Activated B cell treated with CpG ODN at 0.5 μM for 24 hours (primary cell): ENCODE results near the gene NF1. TPM values are rescaled to one million over a fixed set of nuclear protein-coding genes. Genes with fewer than 3 reads are reported as not detected.
A peak's percentile ranks its signal among the peaks of the same experiment; 100 is the strongest.

Experiments
- ATAC-seq: fragments of 200-7000 bp; cut with Tn5 transposase; one replicate; pipeline ENCODE4 v1.10.0; 2021; ENCODE audit warnings: low read depth, mild to moderate bottlenecking, moderate library complexity
- CTCF ChIA-PET: fragments of 350-600 bp; sonication (Branson Sonifier 250); formaldehyde crosslinking; loops from one replicate; lab custom pipeline; 2021; ENCODE audit warnings: antibody characterized with exemption; lab: Charles Lee
- POLR2A ChIA-PET: fragments of 350-600 bp; sonication (Branson Sonifier 250); formaldehyde crosslinking; loops from one replicate; lab custom pipeline; 2021; ENCODE audit warnings: antibody characterized with exemption; lab: Charles Lee
- DNase-seq: peaks from one replicate; pipeline ENCODE4 v3.0.0; 2022
- H3K27ac Mint-ChIP-seq: one replicate; pipeline ENCODE4 v1.8.0; 2020; ENCODE audit warnings: mixed read lengths
- H3K27me3 Mint-ChIP-seq: one replicate; pipeline ENCODE4 v1.8.0; 2021; ENCODE audit warnings: mixed read lengths
- H3K36me3 Mint-ChIP-seq: one replicate; pipeline ENCODE4 v1.8.0; 2021; ENCODE audit warnings: low read depth, mixed read lengths
- H3K4me1 Mint-ChIP-seq: one replicate; pipeline ENCODE4 v1.8.0; 2021; ENCODE audit warnings: mixed read lengths
- H3K4me3 Mint-ChIP-seq: one replicate; pipeline ENCODE4 v1.8.0; 2020; ENCODE audit warnings: mild to moderate bottlenecking, mixed read lengths
- H3K9me3 Mint-ChIP-seq: one replicate; pipeline ENCODE4 v1.8.0; 2020; ENCODE audit warnings: mixed read lengths
- CTCF ChIP-seq: fragments of 200-600 bp; IDR thresholded peaks from one replicate; pipeline ENCODE4 v1.8.0; 2022; ENCODE audit warnings: antibody characterized with exemption, mild to moderate bottlenecking
- intact Hi-C: fragments of 100-400 bp; cut with micrococcal nuclease; formaldehyde crosslinking; loops from one replicate; pipeline ENCODE4 v1.15.1; 2024
- total RNA-seq: library from RNA; stranded (reverse); gene quantifications from 2 replicates; pipeline ENCODE4 v1.2.3, GENCODE V29; 2022

NF1 gene
- total RNA-seq, 1 donor from 2014 or later, result 27.4 TPM

DNA sequence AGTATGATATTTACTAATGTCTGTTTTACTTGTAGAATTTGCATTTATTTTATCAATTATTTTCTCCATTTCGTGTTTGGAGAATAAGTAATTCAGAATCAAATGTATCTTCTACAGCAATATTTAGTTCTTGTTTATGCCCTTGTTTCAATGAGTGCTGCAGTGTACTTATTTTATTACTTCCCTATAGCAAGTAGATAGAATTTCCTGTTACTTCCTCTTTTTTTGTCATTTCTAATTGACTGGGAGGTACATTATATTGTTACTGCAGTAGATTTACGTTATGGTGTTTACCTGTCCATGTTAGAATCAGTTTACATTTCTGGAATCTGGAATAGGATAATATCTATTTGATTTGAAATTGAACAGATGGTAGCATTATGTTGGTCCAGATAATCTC, 131.1 kb downstream of the NF1 start:
- no peak for DNase-seq
- CTCF ChIA-PET, result no interaction called here
- Mint-ChIP-seq H3K4me1 (peaks cover 10% of the 10 kb centered on the region), H3K9me3 (no peaks in the 10 kb centered on the region), H3K36me3 (peaks cover 2% of the 10 kb centered on the region), H3K4me3 (peak overlapping the region; percentile 24), H3K27me3 (no peaks in the 10 kb centered on the region), H3K27ac (no peak overlapping the region)
- ATAC-seq, result no peak
- intact Hi-C loops, result no loop called here
- TF ChIP-seq CTCF, result no peak
- POLR2A ChIA-PET, result interaction anchor here (0.6 to 0.7 kb wide), 2 partner anchors 12 to 363 kb away, joined by 3 to 5 read pairs; no protein-coding TSS in a partner anchor

GRCh38 chr17:31226373-31226772, 131.6 kb downstream of the NF1 start:
- POLR2A ChIA-PET, result interaction anchor here (0.6 to 0.7 kb wide), 2 partner anchors 13 to 364 kb away, joined by 3 to 5 read pairs; no protein-coding TSS in a partner anchor
- ATAC-seq (no peak), DNase-seq (no peak)
- Mint-ChIP-seq H3K36me3 (peaks cover 2% of the 10 kb centered on the region), H3K9me3 (no peaks in the 10 kb centered on the region), H3K4me3 (no peak overlapping the region), H3K27ac (no peak overlapping the region), H3K4me1 (peaks cover 16% of the 10 kb centered on the region), H3K27me3 (no peaks in the 10 kb centered on the region)
- intact Hi-C loops, result no loop called here
- CTCF ChIA-PET, result interaction anchor here (0.5 to 1.3 kb wide), 2 partner anchors 10 to 332 kb away, joined by 3 to 4 read pairs; no protein-coding TSS in a partner anchor
- no peak for TF ChIP-seq CTCF

GRCh38 chr17:31226950-31227349, 132.2 kb downstream of the NF1 start:
- TF ChIP-seq CTCF, result no peak
- Mint-ChIP-seq H3K27ac (no peak overlapping the region), H3K4me1 (peaks cover 21% of the 10 kb centered on the region), H3K27me3 (no peaks in the 10 kb centered on the region), H3K4me3 (no peak overlapping the region), H3K36me3 (peaks cover 3% of the 10 kb centered on the region), H3K9me3 (no peaks in the 10 kb centered on the region)
- no peak for DNase-seq
- POLR2A ChIA-PET, result no interaction called here
- ATAC-seq, result no peak
- intact Hi-C loops, result no loop called here
- CTCF ChIA-PET, result interaction anchor here (0.5 to 1.3 kb wide), 2 partner anchors 11 to 332 kb away, joined by 3 to 4 read pairs; no protein-coding TSS in a partner anchor

- peaks cover 16% of the 10 kb centered on the region for H3K4me1 Mint-ChIP-seq
- intact Hi-C loops, result no loop called here
- CTCF ChIA-PET, result interaction anchor here (0.7 to 0.9 kb wide), 2 partner anchors 14 to 1197 kb away, joined by 3 to 4 read pairs; no protein-coding TSS in a partner anchor
- no peak for TF ChIP-seq CTCF
- H3K36me3 Mint-ChIP-seq, result peaks cover 24% of the 10 kb centered on the region
- H3K27me3 Mint-ChIP-seq, result no peaks in the 10 kb centered on the region
- DNase-seq (no peak), ATAC-seq (no peak)
- H3K4me3 Mint-ChIP-seq, result no peak overlapping the region
- POLR2A ChIA-PET, result no interaction called here
- no peaks in the 10 kb centered on the region for H3K9me3 Mint-ChIP-seq
- no peak overlapping the region for H3K27ac Mint-ChIP-seq
Observed at GRCh38 chr17:31231852-31232251, 137.1 kb downstream of the NF1 start.

DNA sequence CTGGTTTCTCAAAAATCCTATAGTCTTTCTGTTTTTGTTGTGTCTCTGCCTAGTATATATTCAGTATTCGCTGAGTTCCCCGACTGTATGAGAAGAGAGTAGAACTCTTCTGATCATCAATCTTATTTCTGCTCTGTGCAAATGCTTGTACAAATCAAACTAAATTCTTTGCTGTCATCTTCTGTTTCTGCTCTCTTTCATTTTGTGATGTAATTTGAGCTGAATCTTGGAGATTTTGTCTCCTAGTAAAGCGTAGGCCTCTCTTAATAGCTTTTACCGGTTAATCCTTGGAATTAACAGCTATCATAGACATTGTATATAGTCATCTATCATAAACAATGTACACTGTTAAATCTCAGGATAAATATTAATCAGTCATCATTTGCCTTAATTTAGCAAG, 140.3 kb downstream of the NF1 start:
- intact Hi-C loops, result no loop called here
- no peak for ATAC-seq
- H3K36me3 Mint-ChIP-seq, result peaks cover 25% of the 10 kb centered on the region
- H3K27ac Mint-ChIP-seq, result no peak overlapping the region
- POLR2A ChIA-PET, result interaction anchor here (0.7 kb wide), 1 partner anchor 84 kb away, joined by 7 read pairs; no protein-coding TSS in a partner anchor
- H3K4me3 Mint-ChIP-seq, result no peak overlapping the region
- no peaks in the 10 kb centered on the region for H3K9me3 Mint-ChIP-seq
- no peaks in the 10 kb centered on the region for H3K27me3 Mint-ChIP-seq
- CTCF ChIA-PET, result no interaction called here
- DNase-seq, result no peak
- peaks cover 16% of the 10 kb centered on the region for H3K4me1 Mint-ChIP-seq
- TF ChIP-seq CTCF, result no peak
